Karpas-422 (cell line): ENCODE results near the gene ADPRM. TPM values are rescaled to one million over a fixed set of nuclear protein-coding genes. Genes with fewer than 3 reads are reported as not detected.

Source experiments
- DNase-seq: peaks from one replicate; pipeline ENCODE4 v3.0.0-alpha.2; 2015
- H2AFZ ChIP-seq: fragments of 200-600 bp; sonication (generic); 2 replicates; pipeline ENCODE4 v1.6.1; 2014; ENCODE audit warnings: antibody characterized with exemption, low read length, mixed read lengths
- H3K27ac ChIP-seq: fragments of 200-600 bp; sonication (generic); 2 replicates; pipeline ENCODE4 v1.5.1; 2014; ENCODE audit warnings: mild to moderate bottlenecking, low read length, moderate library complexity
- H3K27me3 ChIP-seq: fragments of 200-600 bp; sonication (generic); 2 replicates; pipeline ENCODE4 v1.6.1; 2014; ENCODE audit warnings: low read length, mixed read lengths
- H3K36me3 ChIP-seq: fragments of 200-600 bp; sonication (generic); 2 replicates; pipeline ENCODE4 v1.6.1; 2014; ENCODE audit warnings: low read length, mixed read lengths; ENCODE audit not compliant: insufficient read depth
- H3K4me1 ChIP-seq: fragments of 200-600 bp; sonication (generic); 2 replicates; pipeline ENCODE4 v1.6.1; 2014; ENCODE audit warnings: mild to moderate bottlenecking, low read length, mixed read lengths
- H3K4me2 ChIP-seq: fragments of 200-600 bp; sonication (generic); 2 replicates; pipeline ENCODE4 v1.6.1; 2014; ENCODE audit warnings: low read length, low read depth, mild to moderate bottlenecking; ENCODE audit not compliant: poor library complexity, severe bottlenecking
- H3K4me3 ChIP-seq: fragments of 200-600 bp; sonication (generic); 2 replicates; pipeline ENCODE4 v1.5.1; 2014; ENCODE audit warnings: mild to moderate bottlenecking, antibody characterized with exemption, low read length, mixed read lengths
- H3K79me2 ChIP-seq: fragments of 200-600 bp; sonication (generic); 2 replicates; pipeline ENCODE4 v1.6.1; 2014; ENCODE audit warnings: mild to moderate bottlenecking, low read length, mixed read lengths
- H3K9ac ChIP-seq: fragments of 200-600 bp; sonication (generic); 2 replicates; pipeline ENCODE4 v1.6.0; 2014; ENCODE audit warnings: low read length
- H3K9me2 ChIP-seq: fragments of 200-600 bp; sonication (generic), shearing (Covaris generic); replicated peaks from 2 replicates; pipeline ENCODE4 v1.6.0; 2014; ENCODE audit warnings: mild to moderate bottlenecking, low read length, moderate library complexity; ENCODE audit not compliant: insufficient read depth
- H3K9me3 ChIP-seq: fragments of 300-700, 200-600 bp; sonication (generic); 2 replicates; pipeline ENCODE4 v1.6.1; 2014; ENCODE audit warnings: low read length, mixed read lengths
- H4K20me1 ChIP-seq: fragments of 200-600 bp; sonication (generic); 2 replicates; pipeline ENCODE4 v1.6.1; 2014; ENCODE audit warnings: mild to moderate bottlenecking, antibody characterized with exemption, low read length, low read depth; ENCODE audit not compliant: insufficient read depth
- total RNA-seq: library from RNA; depleted of rRNA; stranded (reverse); fragments of >200 nt; shearing (Covaris generic); gene quantifications from 2 replicates; pipeline ENCODE4 v1.2.3, GENCODE V29; 2014; ENCODE audit warnings: low replicate concordance

Gene ADPRM
- total RNA-seq, 1 experiment from 2014 or later: 7.8 TPM

DNA sequence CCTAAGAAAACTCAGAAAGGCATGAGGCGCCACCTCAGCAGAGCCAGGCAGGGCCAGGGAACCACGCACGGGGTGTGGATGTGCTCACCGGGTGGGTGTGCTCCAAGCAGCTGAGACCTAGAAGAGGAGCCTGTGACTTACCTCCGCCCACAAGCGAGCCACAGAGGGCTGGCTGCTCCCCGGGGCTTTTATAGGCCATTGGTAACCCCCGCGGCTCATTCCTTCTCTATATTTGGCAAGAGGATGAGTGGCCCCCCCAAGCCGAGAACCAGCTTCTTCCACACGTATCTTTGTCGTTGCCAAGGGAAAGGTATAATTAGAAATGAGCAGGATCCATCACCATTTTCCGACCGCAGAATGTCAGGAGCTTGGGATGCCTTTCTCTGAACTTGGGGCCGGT lies 40.2 kb upstream of the ADPRM start, which contains the start of gene MYH3:
MYH3 (minus strand) TSS at position 162 of the 400 bp plus-strand sequence. CDS start 2,245 bp downstream, outside the sequence.
- H3K4me2 ChIP-seq: no peak within 1 kb of the TSS
- H3K4me1 ChIP-seq: no peaks in the 10 kb centered on the region
- H3K36me3 ChIP-seq: no peaks in the 10 kb centered on the region
- H3K79me2 ChIP-seq: no peaks in the 10 kb centered on the region
- no peaks in the 10 kb centered on the region for H4K20me1 ChIP-seq
- H3K27me3 ChIP-seq: no peaks in the 10 kb centered on the region
- no peaks in the 10 kb centered on the region for H3K9me2 ChIP-seq
- DNase-seq: no peak
- no peak within 1 kb of the TSS for H3K4me3 ChIP-seq
- H3K27ac ChIP-seq: no peak within 1 kb of the TSS
- no peaks in the 10 kb centered on the region for H3K9me3 ChIP-seq
- H3K9ac ChIP-seq: no peak within 1 kb of the TSS
- no peak within 1 kb of the TSS for H2AFZ ChIP-seq

DNA sequence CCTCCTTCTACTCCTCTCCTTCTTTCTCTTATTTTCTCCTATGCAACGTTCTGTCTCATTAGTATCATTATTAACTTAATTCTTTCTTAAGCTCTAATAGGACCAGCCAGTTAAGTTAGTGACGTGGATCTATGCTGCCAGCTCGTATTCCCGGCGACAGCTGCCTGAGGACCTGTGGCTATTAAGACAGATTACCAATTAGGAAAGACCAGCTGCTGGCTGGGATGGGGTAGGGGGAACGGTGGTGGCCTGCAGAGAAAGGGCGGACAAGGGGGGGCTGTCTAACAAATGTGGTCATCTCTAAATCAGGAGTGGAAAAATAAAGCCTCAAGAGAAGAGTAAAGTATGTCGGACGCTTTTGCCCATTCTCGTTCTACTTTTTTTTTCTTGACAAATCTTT lies 39.5 kb upstream of the ADPRM start:
- no peaks in the 10 kb centered on the region for H3K79me2 ChIP-seq

DNA sequence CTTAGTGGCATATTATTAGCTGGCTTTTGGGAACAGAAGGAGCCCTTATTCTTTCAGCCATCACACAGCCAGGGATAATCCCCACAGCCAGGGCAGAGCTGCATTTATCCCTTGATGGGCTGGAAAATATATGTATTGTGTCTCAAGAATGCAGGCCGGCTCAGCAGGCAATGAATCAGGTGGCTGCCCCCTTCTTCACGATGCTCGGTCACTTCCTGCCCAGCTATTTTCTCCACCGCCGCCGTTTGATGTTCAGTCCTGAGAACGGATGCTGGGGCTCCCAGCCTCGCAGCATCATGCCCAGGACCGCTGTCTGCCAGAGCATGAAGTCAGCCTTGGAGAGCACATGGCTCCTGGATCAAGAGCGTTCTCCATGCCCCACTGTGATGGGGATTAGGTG lies 36.0 kb upstream of the ADPRM start:
- Histone ChIP-seq H3K4me1 (no peaks in the 10 kb centered on the region), H4K20me1 (no peaks in the 10 kb centered on the region), H3K4me2 (no peak overlapping the region), H3K27me3 (no peaks in the 10 kb centered on the region), H3K9me2 (no peaks in the 10 kb centered on the region), H3K36me3 (no peaks in the 10 kb centered on the region), H3K9ac (no peak overlapping the region), H3K4me3 (no peak overlapping the region), H3K27ac (no peak overlapping the region), H3K9me3 (no peaks in the 10 kb centered on the region), H2AFZ (no peak overlapping the region), H3K79me2 (no peaks in the 10 kb centered on the region)
- DNase-seq: no peak

More for the DNA sequence above, 39.5 kb upstream of the ADPRM start:
- Histone ChIP-seq H2AFZ (no peak overlapping the region), H3K4me2 (no peak overlapping the region), H3K4me1 (no peaks in the 10 kb centered on the region), H3K36me3 (no peaks in the 10 kb centered on the region), H3K4me3 (no peak overlapping the region), H3K27ac (no peak overlapping the region), H3K9ac (no peak overlapping the region), H4K20me1 (no peaks in the 10 kb centered on the region), H3K9me3 (no peaks in the 10 kb centered on the region), H3K9me2 (no peaks in the 10 kb centered on the region), H3K27me3 (no peaks in the 10 kb centered on the region)
- no peak for DNase-seq

DNA sequence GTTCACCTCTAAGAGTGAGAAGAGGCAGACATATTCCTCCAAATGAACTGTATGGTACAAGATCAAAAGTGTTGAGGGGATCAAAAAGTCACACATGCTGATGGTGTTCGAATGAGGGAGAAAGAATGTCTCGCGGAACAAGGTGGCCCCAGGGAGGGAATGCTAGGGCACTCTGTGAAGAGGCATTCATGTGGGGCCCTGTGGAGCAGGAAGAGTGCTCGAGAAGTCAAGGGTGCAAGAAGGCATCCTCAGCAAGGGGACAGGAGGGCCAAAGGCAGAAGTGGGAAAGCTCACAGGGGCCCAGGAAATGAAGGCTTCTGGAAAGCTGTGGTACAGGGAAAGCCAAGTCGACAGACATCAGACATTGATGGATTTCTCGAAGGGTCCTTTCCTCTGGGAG lies 34.2 kb upstream of the ADPRM start:
- Histone ChIP-seq H3K27ac (no peak overlapping the region), H3K4me1 (no peaks in the 10 kb centered on the region), H3K4me3 (no peak overlapping the region), H3K36me3 (no peaks in the 10 kb centered on the region), H3K9me3 (no peaks in the 10 kb centered on the region), H4K20me1 (no peaks in the 10 kb centered on the region), H2AFZ (no peak overlapping the region), H3K9me2 (no peaks in the 10 kb centered on the region), H3K27me3 (no peaks in the 10 kb centered on the region), H3K4me2 (no peak overlapping the region), H3K9ac (no peak overlapping the region), H3K79me2 (no peaks in the 10 kb centered on the region)
- no peak for DNase-seq

DNA sequence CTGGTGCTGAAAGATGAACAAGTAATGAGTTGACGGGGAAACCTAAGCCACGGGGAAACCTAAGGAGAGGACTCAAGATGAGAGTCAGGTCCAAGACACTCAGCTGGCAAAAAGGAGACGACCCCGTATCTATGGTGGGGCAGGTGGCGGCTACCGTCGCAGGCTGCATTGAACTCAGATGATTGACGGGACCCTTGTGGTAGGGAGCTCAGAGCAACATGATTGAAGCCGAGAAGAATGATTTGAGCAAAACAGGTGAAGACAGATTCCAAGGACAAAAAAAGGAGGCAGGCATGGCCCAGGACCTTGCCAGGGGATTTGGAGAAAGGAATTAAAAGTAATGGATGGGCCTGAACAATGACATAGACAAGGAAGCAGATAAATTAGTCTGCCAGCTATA lies 32.8 kb upstream of the ADPRM start:
- H4K20me1 ChIP-seq: no peaks in the 10 kb centered on the region
- H3K9me3 ChIP-seq: no peaks in the 10 kb centered on the region
- H3K27me3 ChIP-seq: no peaks in the 10 kb centered on the region
- no peak overlapping the region for H3K9ac ChIP-seq
- H3K4me1 ChIP-seq: no peaks in the 10 kb centered on the region
- H3K27ac ChIP-seq: no peak overlapping the region
- H3K9me2 ChIP-seq: no peaks in the 10 kb centered on the region
- no peaks in the 10 kb centered on the region for H3K79me2 ChIP-seq
- no peak for DNase-seq
- H3K36me3 ChIP-seq: no peaks in the 10 kb centered on the region
- H3K4me3 ChIP-seq: no peak overlapping the region
- H3K4me2 ChIP-seq: no peak overlapping the region
- no peak overlapping the region for H2AFZ ChIP-seq

DNA sequence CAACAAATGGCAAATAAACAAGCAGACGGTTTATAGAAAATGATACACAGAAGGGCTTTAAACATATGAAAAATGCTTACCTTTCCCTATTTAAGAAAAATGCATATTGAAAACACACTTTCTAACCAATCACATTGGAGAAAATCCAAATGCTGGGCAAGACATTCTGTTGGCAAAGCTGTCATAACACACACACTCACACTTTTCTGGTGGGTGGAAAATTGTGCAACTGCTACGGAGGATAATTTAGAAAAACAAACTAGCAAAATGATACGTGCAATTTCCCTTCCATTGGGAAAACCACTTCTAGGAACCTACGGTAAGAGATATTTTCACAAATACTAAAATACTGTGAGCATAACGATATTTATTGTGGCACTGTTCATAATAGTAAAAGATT lies 30.5 kb upstream of the ADPRM start:
- Histone ChIP-seq H4K20me1 (no peaks in the 10 kb centered on the region), H3K36me3 (no peaks in the 10 kb centered on the region), H3K79me2 (no peaks in the 10 kb centered on the region), H2AFZ (no peak overlapping the region), H3K9me3 (no peaks in the 10 kb centered on the region), H3K9ac (no peak overlapping the region), H3K27me3 (no peaks in the 10 kb centered on the region), H3K27ac (no peak overlapping the region), H3K4me1 (no peaks in the 10 kb centered on the region), H3K4me2 (no peak overlapping the region), H3K9me2 (no peaks in the 10 kb centered on the region), H3K4me3 (no peak overlapping the region)
- no peak for DNase-seq

DNA sequence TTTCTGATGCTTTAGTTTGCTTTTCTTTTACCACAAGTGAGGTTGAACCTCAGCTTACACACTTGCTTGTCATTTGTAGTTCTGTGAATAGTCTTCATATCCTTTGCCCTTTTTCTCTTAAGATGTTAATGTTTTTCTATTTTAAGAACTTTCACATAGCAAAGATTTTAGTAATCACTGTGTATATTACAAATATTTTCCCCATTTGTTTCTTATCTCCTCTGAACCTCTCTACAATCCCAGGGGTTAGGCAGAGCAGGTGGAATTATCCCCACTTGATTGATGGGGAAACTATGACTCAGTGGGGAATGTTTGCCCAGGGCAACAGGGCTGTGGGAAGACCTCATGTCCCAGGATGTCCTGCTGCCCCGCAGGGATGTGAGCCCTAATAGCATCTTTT lies 28.6 kb upstream of the ADPRM start:
- no peaks in the 10 kb centered on the region for H3K9me3 ChIP-seq
- H4K20me1 ChIP-seq: no peaks in the 10 kb centered on the region
- H3K4me2 ChIP-seq: no peak overlapping the region
- H3K36me3 ChIP-seq: 0 out of 2 replicates have a peak, but pooled peaks cover 4% of the 10 kb centered on the region
- no peak overlapping the region for H3K9ac ChIP-seq
- no peaks in the 10 kb centered on the region for H3K79me2 ChIP-seq
- H3K27ac ChIP-seq: no peak overlapping the region
- H3K4me3 ChIP-seq: no peak overlapping the region
- DNase-seq: no peak
- H2AFZ ChIP-seq: no peak overlapping the region
- H3K27me3 ChIP-seq: no peaks in the 10 kb centered on the region
- H3K9me2 ChIP-seq: no peaks in the 10 kb centered on the region
- no peaks in the 10 kb centered on the region for H3K4me1 ChIP-seq

DNA sequence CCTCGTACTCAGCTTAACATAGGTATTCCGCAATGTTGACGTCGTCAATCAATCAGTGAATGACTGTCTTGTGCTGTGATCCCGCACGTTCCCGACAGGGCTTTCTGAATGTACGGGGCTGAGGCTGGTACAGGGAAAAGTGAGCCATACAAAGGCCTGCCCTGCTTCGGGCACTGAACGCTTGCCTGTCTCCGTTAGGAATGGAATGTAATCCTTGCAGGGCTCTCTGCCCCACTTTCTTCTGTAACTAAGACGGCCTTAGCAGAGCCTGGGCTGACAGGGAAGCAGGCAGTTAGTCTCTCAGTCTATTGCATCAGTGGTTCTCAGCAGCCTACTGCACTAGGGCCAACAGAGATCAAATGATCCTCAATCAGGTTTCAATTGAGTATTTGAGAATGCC lies 24.1 kb upstream of the ADPRM start:
- 0 out of 2 replicates have a peak, but pooled peaks cover under 1% of the 10 kb centered on the region for H3K79me2 ChIP-seq
- peaks cover 23% of the 10 kb centered on the region; the same call in 1 of the 2 replicates for H3K36me3 ChIP-seq
- H3K4me2 ChIP-seq: no peak overlapping the region
- 0 out of 2 replicates have a peak, but pooled peaks cover 3% of the 10 kb centered on the region for H4K20me1 ChIP-seq
- no peak overlapping the region for H3K9ac ChIP-seq
- no peak for DNase-seq
- H3K27ac ChIP-seq: no peak overlapping the region
- H3K9me2 ChIP-seq: no peaks in the 10 kb centered on the region
- no peaks in the 10 kb centered on the region for H3K27me3 ChIP-seq
- H3K4me1 ChIP-seq: no peaks in the 10 kb centered on the region
- no peak overlapping the region for H2AFZ ChIP-seq
- H3K9me3 ChIP-seq: no peaks in the 10 kb centered on the region
- no peak overlapping the region for H3K4me3 ChIP-seq

DNA sequence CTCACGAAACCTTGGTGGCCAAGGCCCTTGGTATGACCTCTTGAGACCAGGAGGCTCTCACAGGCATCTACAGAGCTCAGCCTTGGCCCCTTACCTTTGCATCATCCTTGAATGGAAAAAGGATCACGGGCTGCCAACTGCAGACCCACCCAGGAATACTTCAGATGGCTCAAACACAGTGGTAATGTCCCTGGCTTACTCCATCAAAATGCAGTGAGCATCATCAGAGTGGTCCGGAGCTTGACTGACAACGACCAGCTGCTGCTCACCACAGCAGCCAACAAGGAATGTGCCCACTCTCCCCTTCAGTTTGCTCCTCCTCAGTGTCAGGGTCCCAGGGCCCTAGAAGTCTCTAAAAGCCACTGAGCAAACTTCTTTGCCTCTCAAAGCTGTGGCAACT lies 22.7 kb upstream of the ADPRM start:
- Histone ChIP-seq H2AFZ (no peak overlapping the region), H3K9me2 (no peaks in the 10 kb centered on the region), H3K4me1 (no peaks in the 10 kb centered on the region), H3K9me3 (no peaks in the 10 kb centered on the region), H3K79me2 (0 out of 2 replicates have a peak, but pooled peaks cover 2% of the 10 kb centered on the region), H3K36me3 (peaks cover 29% of the 10 kb centered on the region; the same call in 1 of the 2 replicates), H3K27me3 (no peaks in the 10 kb centered on the region), H3K27ac (no peak overlapping the region), H4K20me1 (0 out of 2 replicates have a peak, but pooled peaks cover 3% of the 10 kb centered on the region), H3K4me3 (no peak overlapping the region), H3K4me2 (no peak overlapping the region), H3K9ac (no peak overlapping the region)
- DNase-seq: no peak
